GM23338 (cell line): ENCODE data around the gene COX4I1. TPM values are rescaled to one million over a fixed set of nuclear protein-coding genes. Genes with fewer than 3 reads are reported as not detected.

Experiments
- CREB1 ChIP-seq: fragments of 250-450 bp; sonication (Bioruptor Pico); IDR thresholded peaks from 2 replicates; pipeline ENCODE4 v1.5.0; 2020; ENCODE audit warnings: low read depth, mild to moderate bottlenecking, moderate library complexity
- EZH2 ChIP-seq: fragments of 200-600 bp; sonication (generic); IDR thresholded peaks from one replicate; pipeline ENCODE4 v1.8.0; 2017; ENCODE audit warnings: antibody characterized with exemption, mild to moderate bottlenecking, low read depth; ENCODE audit not compliant: unreplicated experiment
- EZH2phosphoT487 ChIP-seq: fragments of 200-600 bp; sonication (generic); IDR thresholded peaks from one replicate; pipeline ENCODE4 v1.8.1; 2018; ENCODE audit warnings: antibody characterized with exemption; ENCODE audit not compliant: unreplicated experiment
- POLR2AphosphoS5 ChIP-seq: IDR thresholded peaks from 2 replicates; pipeline ENCODE4 v1.6.1; 2016; ENCODE audit warnings: antibody characterized with exemption, low read depth
- polyA plus RNA-seq: library from polyadenylated mRNA; unstranded; fragments of >200 nt; fragmentation: Nextera tagmentation; extraction: Ambion mirVana; gene quantifications from 2 replicates; pipeline ENCODE4 v1.2.1, GENCODE V29; 2016
- total RNA-seq: library from RNA; depleted of rRNA; stranded (reverse); fragments of >200 nt; shearing (Covaris generic); gene quantifications from 2 replicates; pipeline ENCODE4 v1.2.3, GENCODE V29; 2014
- TF ChIP-seq, protein P1 (sequence below): fragments of 250-450 bp; sonication (Bioruptor Pico); IDR thresholded peaks from 2 replicates; pipeline ENCODE4 v1.5.0; 2020; ENCODE audit warnings: mild to moderate bottlenecking, moderate library complexity
- TF ChIP-seq, protein P2 (sequence below): IDR thresholded peaks from 2 replicates; pipeline ENCODE4 v1.6.1; 2016; ENCODE audit warnings: antibody characterized with exemption
- TF ChIP-seq, protein P3 (sequence below): IDR thresholded peaks from one replicate; pipeline ENCODE4 v1.6.1; 2018; ENCODE audit warnings: antibody characterized with exemption; ENCODE audit not compliant: unreplicated experiment

The COX4I1 gene
- total and polyA plus RNA-seq, 2 experiments from 2014 or later: 329 to 1,008 TPM

DNA sequence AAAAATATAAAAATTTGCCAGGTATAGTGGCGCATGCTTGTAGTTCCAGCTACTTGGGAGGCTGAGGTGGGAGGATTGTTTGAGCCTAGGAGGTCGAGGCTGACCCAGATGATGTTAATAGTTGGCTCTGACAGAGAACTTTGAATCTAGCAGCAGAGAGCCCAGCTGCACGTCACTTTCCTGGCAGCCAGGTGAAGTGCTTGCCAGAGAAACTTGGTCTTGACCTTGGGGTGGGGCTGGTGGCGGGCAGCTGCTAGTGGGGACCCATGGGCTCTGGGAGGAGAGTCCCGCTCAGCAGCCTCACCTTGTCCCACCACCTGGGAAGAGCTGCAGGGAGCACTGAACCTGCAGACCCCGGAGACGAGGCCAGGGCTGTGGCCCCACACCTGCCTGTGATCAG lies 45.5 kb upstream of the COX4I1 start (continued):
- TF ChIP-seq, protein P1, sequence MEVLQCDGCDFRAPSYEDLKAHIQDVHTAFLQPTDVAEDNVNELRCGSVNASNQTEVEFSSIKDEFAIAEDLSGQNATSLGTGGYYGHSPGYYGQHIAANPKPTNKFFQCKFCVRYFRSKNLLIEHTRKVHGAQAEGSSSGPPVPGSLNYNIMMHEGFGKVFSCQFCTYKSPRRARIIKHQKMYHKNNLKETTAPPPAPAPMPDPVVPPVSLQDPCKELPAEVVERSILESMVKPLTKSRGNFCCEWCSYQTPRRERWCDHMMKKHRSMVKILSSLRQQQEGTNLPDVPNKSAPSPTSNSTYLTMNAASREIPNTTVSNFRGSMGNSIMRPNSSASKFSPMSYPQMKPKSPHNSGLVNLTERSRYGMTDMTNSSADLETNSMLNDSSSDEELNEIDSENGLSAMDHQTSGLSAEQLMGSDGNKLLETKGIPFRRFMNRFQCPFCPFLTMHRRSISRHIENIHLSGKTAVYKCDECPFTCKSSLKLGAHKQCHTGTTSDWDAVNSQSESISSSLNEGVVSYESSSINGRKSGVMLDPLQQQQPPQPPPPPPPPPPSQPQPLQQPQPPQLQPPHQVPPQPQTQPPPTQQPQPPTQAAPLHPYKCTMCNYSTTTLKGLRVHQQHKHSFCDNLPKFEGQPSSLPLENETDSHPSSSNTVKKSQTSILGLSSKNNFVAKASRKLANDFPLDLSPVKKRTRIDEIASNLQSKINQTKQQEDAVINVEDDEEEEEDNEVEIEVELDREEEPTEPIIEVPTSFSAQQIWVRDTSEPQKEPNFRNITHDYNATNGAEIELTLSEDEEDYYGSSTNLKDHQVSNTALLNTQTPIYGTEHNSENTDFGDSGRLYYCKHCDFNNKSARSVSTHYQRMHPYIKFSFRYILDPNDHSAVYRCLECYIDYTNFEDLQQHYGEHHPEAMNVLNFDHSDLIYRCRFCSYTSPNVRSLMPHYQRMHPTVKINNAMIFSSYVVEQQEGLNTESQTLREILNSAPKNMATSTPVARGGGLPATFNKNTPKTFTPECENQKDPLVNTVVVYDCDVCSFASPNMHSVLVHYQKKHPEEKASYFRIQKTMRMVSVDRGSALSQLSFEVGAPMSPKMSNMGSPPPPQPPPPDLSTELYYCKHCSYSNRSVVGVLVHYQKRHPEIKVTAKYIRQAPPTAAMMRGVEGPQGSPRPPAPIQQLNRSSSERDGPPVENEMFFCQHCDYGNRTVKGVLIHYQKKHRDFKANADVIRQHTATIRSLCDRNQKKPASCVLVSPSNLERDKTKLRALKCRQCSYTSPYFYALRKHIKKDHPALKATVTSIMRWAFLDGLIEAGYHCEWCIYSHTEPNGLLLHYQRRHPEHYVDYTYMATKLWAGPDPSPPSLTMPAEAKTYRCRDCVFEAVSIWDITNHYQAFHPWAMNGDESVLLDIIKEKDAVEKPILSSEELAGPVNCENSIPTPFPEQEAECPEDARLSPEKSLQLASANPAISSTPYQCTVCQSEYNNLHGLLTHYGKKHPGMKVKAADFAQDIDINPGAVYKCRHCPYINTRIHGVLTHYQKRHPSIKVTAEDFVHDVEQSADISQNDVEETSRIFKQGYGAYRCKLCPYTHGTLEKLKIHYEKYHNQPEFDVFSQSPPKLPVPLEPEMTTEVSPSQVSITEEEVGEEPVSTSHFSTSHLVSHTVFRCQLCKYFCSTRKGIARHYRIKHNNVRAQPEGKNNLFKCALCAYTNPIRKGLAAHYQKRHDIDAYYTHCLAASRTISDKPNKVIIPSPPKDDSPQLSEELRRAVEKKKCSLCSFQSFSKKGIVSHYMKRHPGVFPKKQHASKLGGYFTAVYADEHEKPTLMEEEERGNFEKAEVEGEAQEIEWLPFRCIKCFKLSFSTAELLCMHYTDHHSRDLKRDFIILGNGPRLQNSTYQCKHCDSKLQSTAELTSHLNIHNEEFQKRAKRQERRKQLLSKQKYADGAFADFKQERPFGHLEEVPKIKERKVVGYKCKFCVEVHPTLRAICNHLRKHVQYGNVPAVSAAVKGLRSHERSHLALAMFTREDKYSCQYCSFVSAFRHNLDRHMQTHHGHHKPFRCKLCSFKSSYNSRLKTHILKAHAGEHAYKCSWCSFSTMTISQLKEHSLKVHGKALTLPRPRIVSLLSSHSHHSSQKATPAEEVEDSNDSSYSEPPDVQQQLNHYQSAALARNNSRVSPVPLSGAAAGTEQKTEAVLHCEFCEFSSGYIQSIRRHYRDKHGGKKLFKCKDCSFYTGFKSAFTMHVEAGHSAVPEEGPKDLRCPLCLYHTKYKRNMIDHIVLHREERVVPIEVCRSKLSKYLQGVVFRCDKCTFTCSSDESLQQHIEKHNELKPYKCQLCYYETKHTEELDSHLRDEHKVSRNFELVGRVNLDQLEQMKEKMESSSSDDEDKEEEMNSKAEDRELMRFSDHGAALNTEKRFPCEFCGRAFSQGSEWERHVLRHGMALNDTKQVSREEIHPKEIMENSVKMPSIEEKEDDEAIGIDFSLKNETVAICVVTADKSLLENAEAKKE (CRISPR knock-in tag): no peak
- no peak for TF ChIP-seq POLR2AphosphoS5
- TF ChIP-seq EZH2phosphoT487: no peak
- no peak for TF ChIP-seq CREB1 (CRISPR knock-in tag)
- TF ChIP-seq, protein P2, sequence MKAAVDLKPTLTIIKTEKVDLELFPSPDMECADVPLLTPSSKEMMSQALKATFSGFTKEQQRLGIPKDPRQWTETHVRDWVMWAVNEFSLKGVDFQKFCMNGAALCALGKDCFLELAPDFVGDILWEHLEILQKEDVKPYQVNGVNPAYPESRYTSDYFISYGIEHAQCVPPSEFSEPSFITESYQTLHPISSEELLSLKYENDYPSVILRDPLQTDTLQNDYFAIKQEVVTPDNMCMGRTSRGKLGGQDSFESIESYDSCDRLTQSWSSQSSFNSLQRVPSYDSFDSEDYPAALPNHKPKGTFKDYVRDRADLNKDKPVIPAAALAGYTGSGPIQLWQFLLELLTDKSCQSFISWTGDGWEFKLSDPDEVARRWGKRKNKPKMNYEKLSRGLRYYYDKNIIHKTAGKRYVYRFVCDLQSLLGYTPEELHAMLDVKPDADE: no peak
- TF ChIP-seq, protein P3, sequence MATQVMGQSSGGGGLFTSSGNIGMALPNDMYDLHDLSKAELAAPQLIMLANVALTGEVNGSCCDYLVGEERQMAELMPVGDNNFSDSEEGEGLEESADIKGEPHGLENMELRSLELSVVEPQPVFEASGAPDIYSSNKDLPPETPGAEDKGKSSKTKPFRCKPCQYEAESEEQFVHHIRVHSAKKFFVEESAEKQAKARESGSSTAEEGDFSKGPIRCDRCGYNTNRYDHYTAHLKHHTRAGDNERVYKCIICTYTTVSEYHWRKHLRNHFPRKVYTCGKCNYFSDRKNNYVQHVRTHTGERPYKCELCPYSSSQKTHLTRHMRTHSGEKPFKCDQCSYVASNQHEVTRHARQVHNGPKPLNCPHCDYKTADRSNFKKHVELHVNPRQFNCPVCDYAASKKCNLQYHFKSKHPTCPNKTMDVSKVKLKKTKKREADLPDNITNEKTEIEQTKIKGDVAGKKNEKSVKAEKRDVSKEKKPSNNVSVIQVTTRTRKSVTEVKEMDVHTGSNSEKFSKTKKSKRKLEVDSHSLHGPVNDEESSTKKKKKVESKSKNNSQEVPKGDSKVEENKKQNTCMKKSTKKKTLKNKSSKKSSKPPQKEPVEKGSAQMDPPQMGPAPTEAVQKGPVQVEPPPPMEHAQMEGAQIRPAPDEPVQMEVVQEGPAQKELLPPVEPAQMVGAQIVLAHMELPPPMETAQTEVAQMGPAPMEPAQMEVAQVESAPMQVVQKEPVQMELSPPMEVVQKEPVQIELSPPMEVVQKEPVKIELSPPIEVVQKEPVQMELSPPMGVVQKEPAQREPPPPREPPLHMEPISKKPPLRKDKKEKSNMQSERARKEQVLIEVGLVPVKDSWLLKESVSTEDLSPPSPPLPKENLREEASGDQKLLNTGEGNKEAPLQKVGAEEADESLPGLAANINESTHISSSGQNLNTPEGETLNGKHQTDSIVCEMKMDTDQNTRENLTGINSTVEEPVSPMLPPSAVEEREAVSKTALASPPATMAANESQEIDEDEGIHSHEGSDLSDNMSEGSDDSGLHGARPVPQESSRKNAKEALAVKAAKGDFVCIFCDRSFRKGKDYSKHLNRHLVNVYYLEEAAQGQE: no peak
- no peak for TF ChIP-seq EZH2
